Trophoblast cell (in vitro differentiated cells and primary cell): Measurements from ENCODE around the gene NRXN3.

ENCODE experiments used
- DNase-seq, 2 donors: peaks; one replicate each; pipeline ENCODE4 v3.0.0-alpha.2; 2016
- H2AFZ ChIP-seq: 2 replicates; pipeline ENCODE4 v1.6.1; 2013; ENCODE audit warnings: low read length, moderate library complexity, mild to moderate bottlenecking; ENCODE audit not compliant: insufficient read depth, poor library complexity
- H2AK5ac ChIP-seq: 2 replicates; pipeline ENCODE4 v1.6.1; 2013; ENCODE audit warnings: mild to moderate bottlenecking, low read length
- H2BK120ac ChIP-seq: 2 replicates; pipeline ENCODE4 v1.6.1; 2013; ENCODE audit warnings: low read length, mild to moderate bottlenecking, moderate library complexity; ENCODE audit not compliant: insufficient read depth, poor library complexity
- H2BK12ac ChIP-seq: 2 replicates; pipeline ENCODE4 v1.6.1; 2013; ENCODE audit warnings: mild to moderate bottlenecking, low read length, moderate library complexity
- H2BK5ac ChIP-seq: 2 replicates; pipeline ENCODE4 v1.6.1; 2013; ENCODE audit warnings: low read length, low read depth, moderate library complexity, mild to moderate bottlenecking; ENCODE audit not compliant: poor library complexity
- H3K14ac ChIP-seq: 2 replicates; pipeline ENCODE4 v1.6.1; 2013; ENCODE audit warnings: mild to moderate bottlenecking, low read length
- H3K18ac ChIP-seq: 2 replicates; pipeline ENCODE4 v1.6.1; 2013; ENCODE audit warnings: mild to moderate bottlenecking, low read length
- H3K23ac ChIP-seq: 2 replicates; pipeline ENCODE4 v1.6.1; 2013; ENCODE audit warnings: low read length
- H3K27ac ChIP-seq: 2 replicates; pipeline ENCODE4 v1.5.1; 2013; ENCODE audit warnings: low read depth, mild to moderate bottlenecking, inconsistent platforms, low read length, moderate library complexity
- H3K27me3 ChIP-seq: 2 replicates; pipeline ENCODE4 v1.6.1; 2013; ENCODE audit warnings: inconsistent platforms, mild to moderate bottlenecking, low read length, moderate library complexity; ENCODE audit not compliant: insufficient read depth
- H3K36me3 ChIP-seq, 2 experiments: 1 replicate in 1 of 2; 2 replicates in 1 of 2; pipeline ENCODE4 v1.6.1; 2013; ENCODE audit warnings: low read length in 2 of 2, mild to moderate bottlenecking in 2 of 2, moderate library complexity in 1 of 2; ENCODE audit not compliant: insufficient read depth in 2 of 2, control insufficient read depth in 1 of 2
- H3K4ac ChIP-seq: 2 replicates; pipeline ENCODE4 v1.6.1; 2013; ENCODE audit warnings: low read depth, mild to moderate bottlenecking, low read length, moderate library complexity
- H3K4me1 ChIP-seq, 2 experiments: 1 replicate in 1 of 2; 2 replicates in 1 of 2; pipeline ENCODE4 v1.6.1; 2013; ENCODE audit warnings: low read length in 2 of 2, mild to moderate bottlenecking in 2 of 2, moderate library complexity in 1 of 2; ENCODE audit not compliant: insufficient read depth in 2 of 2, control insufficient read depth in 1 of 2
- H3K4me2 ChIP-seq: 2 replicates; pipeline ENCODE4 v1.6.1; 2013; ENCODE audit warnings: inconsistent platforms, mild to moderate bottlenecking, low read length, moderate library complexity
- H3K4me3 ChIP-seq: 2 replicates; pipeline ENCODE4 v1.5.1; 2013; ENCODE audit warnings: mild to moderate bottlenecking, low read depth, low read length, inconsistent platforms
- H3K79me1 ChIP-seq: one replicate; pipeline ENCODE4 v1.6.1; 2013; ENCODE audit warnings: low read length
- H3K79me2 ChIP-seq: 2 replicates; pipeline ENCODE4 v1.6.1; 2013; ENCODE audit warnings: low read length, mild to moderate bottlenecking; ENCODE audit not compliant: control insufficient read depth, insufficient read depth, poor library complexity
- H3K9ac ChIP-seq: 2 replicates; pipeline ENCODE4 v1.6.1; 2013; ENCODE audit warnings: mild to moderate bottlenecking, low read length
- H3K9me3 ChIP-seq: 2 replicates; pipeline ENCODE4 v1.6.1; 2013; ENCODE audit warnings: low read depth, mild to moderate bottlenecking, control low read depth, inconsistent platforms, low read length; ENCODE audit not compliant: insufficient read depth
- H4K12ac ChIP-seq: 2 replicates; pipeline ENCODE4 v1.6.1; 2013; ENCODE audit warnings: low read depth, mild to moderate bottlenecking, low read length, moderate library complexity
- H4K8ac ChIP-seq: 2 replicates; pipeline ENCODE4 v1.6.1; 2013; ENCODE audit warnings: low read depth, mild to moderate bottlenecking, low read length, moderate library complexity
- H4K91ac ChIP-seq: one replicate; pipeline ENCODE4 v1.6.1; 2013; ENCODE audit warnings: low read depth, mild to moderate bottlenecking, low read length, moderate library complexity
- WGBS: extraction: QIAGEN DNeasy Blood & Tissue Kit; methylation state at CpG from one replicate; pipeline ENCODE4 v1.1.7; 2013; ENCODE audit warnings: missing lambda C conversion rate; ENCODE audit not compliant: insufficient read length, insufficient coverage; ENCODE audit errors: extremely low coverage; 5-methylcytosine and 5-hydroxymethylcytosine counted together

NRXN3 gene

GRCh38 chr14:78445275-78445674 is 275.1 kb downstream of the NRXN3 start:
- H3K23ac ChIP-seq, result no peak overlapping the region
- H3K27ac ChIP-seq, result no peak overlapping the region
- no peak overlapping the region for H3K4me3 ChIP-seq
- H3K9me3 ChIP-seq, result no peaks in the 10 kb centered on the region
- DNase-seq, result no peak
- H3K27me3 ChIP-seq, result no peaks in the 10 kb centered on the region
- no peaks in the 10 kb centered on the region for H3K79me1 ChIP-seq
- no peaks in the 10 kb centered on the region for H3K4me1 ChIP-seq
- H3K4ac ChIP-seq, result no peak overlapping the region
- no peak overlapping the region for H4K8ac ChIP-seq
- H3K14ac ChIP-seq, result no peak overlapping the region
- H3K18ac ChIP-seq, result no peak overlapping the region
- H3K79me2 ChIP-seq, result no peaks in the 10 kb centered on the region
- no peak overlapping the region for H2BK12ac ChIP-seq
- H4K91ac ChIP-seq, result no peak overlapping the region
- H3K9ac ChIP-seq, result no peak overlapping the region
- H2AFZ ChIP-seq, result no peak overlapping the region
- no peak overlapping the region for H4K12ac ChIP-seq
- no peak overlapping the region for H3K4me2 ChIP-seq
- H2BK5ac ChIP-seq, result no peak overlapping the region
- H2AK5ac ChIP-seq, result no peak overlapping the region
- no peak overlapping the region for H2BK120ac ChIP-seq
- H3K36me3 ChIP-seq, result no peaks in the 10 kb centered on the region
- WGBS, result no CpG with 5 or more reads among the region's 3 CpGs

DNA sequence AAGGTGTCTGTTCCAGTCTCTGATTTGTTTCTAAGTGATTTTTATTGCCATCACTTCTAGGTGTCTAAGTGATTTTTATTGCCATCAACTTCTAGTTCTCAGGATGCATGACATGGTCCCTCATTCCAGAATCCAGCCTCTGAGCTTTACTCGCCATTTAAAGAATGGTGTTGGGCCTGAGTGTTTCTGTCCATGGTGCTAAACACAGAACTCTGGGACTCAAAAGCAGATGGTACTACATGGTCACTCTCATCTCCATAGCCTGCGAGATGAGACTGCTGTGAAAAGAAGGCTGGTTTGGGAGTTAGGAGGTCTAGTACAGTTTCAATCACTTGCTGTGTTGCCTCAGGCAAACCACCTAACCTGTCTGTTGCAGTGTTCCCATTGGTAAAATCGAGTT is 276.6 kb downstream of the NRXN3 start:
- H3K23ac ChIP-seq, result no peak overlapping the region
- no peak overlapping the region for H4K12ac ChIP-seq
- H3K36me3 ChIP-seq, result no peaks in the 10 kb centered on the region
- H3K27me3 ChIP-seq, result no peaks in the 10 kb centered on the region
- H3K9ac ChIP-seq, result no peak overlapping the region
- H3K4me3 ChIP-seq, result no peak overlapping the region
- H4K8ac ChIP-seq, result no peak overlapping the region
- H4K91ac ChIP-seq, result no peak overlapping the region
- H2BK5ac ChIP-seq, result no peak overlapping the region
- no peak overlapping the region for H3K4ac ChIP-seq
- DNase-seq, result peak in 1 of 2 donors; percentile 17
- no peak overlapping the region for H2BK120ac ChIP-seq
- H3K79me2 ChIP-seq, result no peaks in the 10 kb centered on the region
- no peak overlapping the region for H3K27ac ChIP-seq
- H2AK5ac ChIP-seq, result no peak overlapping the region
- no peaks in the 10 kb centered on the region for H3K79me1 ChIP-seq
- no peak overlapping the region for H2AFZ ChIP-seq
- no peak overlapping the region for H3K18ac ChIP-seq
- no peaks in the 10 kb centered on the region for H3K9me3 ChIP-seq
- H3K4me1 ChIP-seq, result no peaks in the 10 kb centered on the region
- WGBS, result no CpG with 5 or more reads among the region's 3 CpGs
- no peak overlapping the region for H2BK12ac ChIP-seq
- H3K4me2 ChIP-seq, result no peak overlapping the region
- no peak overlapping the region for H3K14ac ChIP-seq

DNA sequence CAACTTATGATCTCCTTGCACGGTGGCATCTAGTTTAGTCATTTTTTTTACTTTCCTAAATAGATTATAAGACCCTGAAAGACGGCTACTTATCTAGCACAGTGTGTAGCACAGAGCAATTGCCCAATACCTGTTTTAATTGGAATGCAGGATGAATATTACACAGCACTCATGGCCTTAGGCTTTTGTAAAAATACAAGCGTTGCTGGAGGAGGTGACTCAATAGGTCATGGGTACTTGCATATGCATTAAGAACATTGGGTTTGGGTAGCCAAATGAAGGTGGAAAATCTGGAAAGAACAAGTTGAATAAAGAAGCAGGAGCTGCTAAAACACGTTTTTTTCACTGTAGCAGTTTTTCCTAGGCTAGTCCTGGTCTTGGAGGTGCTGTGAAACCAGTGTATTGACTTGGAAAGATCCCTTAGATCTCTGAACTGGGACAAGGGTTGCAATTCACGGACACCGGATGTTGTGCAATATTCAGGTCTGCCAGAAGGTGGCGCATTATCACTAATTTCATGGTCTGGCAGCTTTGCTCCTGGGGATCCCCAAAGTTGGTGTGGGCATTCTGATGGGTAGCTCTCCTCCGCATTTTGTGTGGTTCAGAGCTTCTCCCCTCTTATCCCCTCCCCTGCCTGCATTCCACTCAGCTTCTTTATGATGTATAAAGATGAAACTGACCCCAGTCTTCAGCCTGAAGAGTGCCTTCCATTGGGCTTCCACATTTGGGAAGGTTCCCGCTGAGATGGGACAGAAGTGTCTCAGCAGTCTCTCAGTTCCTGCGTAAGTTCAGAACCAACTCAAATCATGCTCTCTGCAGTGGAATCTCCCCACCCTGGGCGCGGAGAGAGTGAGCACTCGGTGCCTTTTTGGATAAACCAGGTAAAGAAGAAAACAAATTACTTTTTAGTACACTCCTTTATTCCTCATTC is 278.3 kb downstream of the NRXN3 start:
- Histone ChIP-seq H3K79me1 (no peaks in the 10 kb centered on the region), H3K14ac (no peak overlapping the region), H2AK5ac (no peak overlapping the region), H3K36me3 (no peaks in the 10 kb centered on the region), H3K27me3 (no peaks in the 10 kb centered on the region), H3K4me3 (no peak overlapping the region), H2AFZ (no peak overlapping the region), H3K4ac (no peak overlapping the region), H4K12ac (no peak overlapping the region), H3K18ac (no peak overlapping the region), H3K23ac (no peak overlapping the region), H3K9ac (no peak overlapping the region), H3K79me2 (no peaks in the 10 kb centered on the region), H3K9me3 (no peaks in the 10 kb centered on the region), H4K8ac (no peak overlapping the region), H3K4me1 (no peaks in the 10 kb centered on the region), H3K4me2 (no peak overlapping the region), H2BK12ac (no peak overlapping the region), H2BK5ac (no peak overlapping the region), H3K27ac (no peak overlapping the region), H2BK120ac (no peak overlapping the region), H4K91ac (no peak overlapping the region)
- peak in 1 of 2 donors; percentile 47 for DNase-seq
- WGBS, result no CpG with 5 or more reads among the region's 13 CpGs

GRCh38 chr14:78450669-78451318 is 280.6 kb downstream of the NRXN3 start:
- Histone ChIP-seq H3K9ac (no peak overlapping the region), H2AK5ac (no peak overlapping the region), H2BK12ac (no peak overlapping the region), H3K79me2 (no peaks in the 10 kb centered on the region), H2BK5ac (no peak overlapping the region), H3K4me1 (no peaks in the 10 kb centered on the region), H3K18ac (no peak overlapping the region), H3K79me1 (no peaks in the 10 kb centered on the region), H3K9me3 (no peaks in the 10 kb centered on the region), H3K4ac (no peak overlapping the region), H3K36me3 (no peaks in the 10 kb centered on the region), H3K27ac (no peak overlapping the region), H2BK120ac (no peak overlapping the region), H4K8ac (no peak overlapping the region), H3K4me3 (no peak overlapping the region), H4K91ac (no peak overlapping the region), H3K27me3 (no peaks in the 10 kb centered on the region), H3K4me2 (no peak overlapping the region), H3K14ac (no peak overlapping the region), H3K23ac (no peak overlapping the region), H4K12ac (no peak overlapping the region), H2AFZ (no peak overlapping the region)
- WGBS, result no CpG with 5 or more reads among the region's 6 CpGs
- no peak for DNase-seq
